CD4-positive, alpha-beta T cell (primary cell): Measurements from ENCODE around the gene ADGRG3. TPM values are rescaled to one million over a fixed set of nuclear protein-coding genes. Genes with fewer than 3 reads are reported as not detected.
A peak's percentile ranks its signal among the peaks of the same experiment; 100 is the strongest.

Experiments used
- ATAC-seq: fragments of 200-7000 bp; cut with Tn5 transposase; one replicate; pipeline ENCODE4 v1.10.0; 2022; ENCODE audit warnings: mild to moderate bottlenecking; ENCODE audit not compliant: poor library complexity
- CTCF ChIA-PET: fragments of 350-600 bp; sonication (Branson Sonifier 250); formaldehyde crosslinking; loops from one replicate; lab custom pipeline; 2021; ENCODE audit warnings: antibody characterized with exemption, inconsistent platforms; lab: Charles Lee
- POLR2A ChIA-PET: fragments of 350-600 bp; sonication (Branson Sonifier 250); formaldehyde crosslinking; loops from one replicate; lab custom pipeline; 2021; ENCODE audit warnings: antibody characterized with exemption, inconsistent platforms; lab: Charles Lee
- DNase-seq, 14 experiments: peaks; one replicate each; pipeline ENCODE4 v3.0.0-alpha.2; 2013 to 2020; ENCODE audit warnings: mixed read lengths in 2 of 14
- H3K27ac ChIP-seq, 2 donors: one replicate each; pipeline versions ENCODE4 v1.5.1 to v1.7.0; 2013; ENCODE audit warnings: low read length in 2 of 2, low read depth in 1 of 2, mild to moderate bottlenecking in 1 of 2
- H3K27me3 ChIP-seq, 2 experiments: 1 replicate in 1 of 2; 2 replicates in 1 of 2; pipeline versions ENCODE4 v1.6.1 to v1.7.0; 2013; ENCODE audit warnings: low read length in 2 of 2, control low read depth in 1 of 2, mild to moderate bottlenecking in 1 of 2, moderate library complexity in 1 of 2; ENCODE audit not compliant: insufficient read depth in 2 of 2, control insufficient read depth in 1 of 2
- H3K36me3 ChIP-seq: one replicate; pipeline ENCODE4 v1.6.1; 2013; ENCODE audit warnings: low read length, control low read depth; ENCODE audit not compliant: insufficient read depth
- H3K4me1 ChIP-seq: one replicate; pipeline ENCODE4 v1.6.1; 2013; ENCODE audit warnings: low read length, control low read depth; ENCODE audit not compliant: insufficient read depth
- H3K4me3 ChIP-seq: one replicate; pipeline ENCODE4 v1.5.1; 2013; ENCODE audit warnings: mild to moderate bottlenecking, low read length, moderate library complexity
- H3K9me3 ChIP-seq, 2 experiments: 1 replicate in 1 of 2; 2 replicates in 1 of 2; pipeline versions ENCODE4 v1.6.1 to v1.7.0; 2013; ENCODE audit warnings: low read length in 2 of 2, mild to moderate bottlenecking in 2 of 2, control low read depth in 1 of 2, moderate library complexity in 1 of 2; ENCODE audit not compliant: control insufficient read depth in 1 of 2, insufficient read depth in 1 of 2
- H3K27ac Mint-ChIP-seq: one replicate; pipeline ENCODE4 v1.8.0; 2020; ENCODE audit warnings: mixed read lengths
- H3K27me3 Mint-ChIP-seq: one replicate; pipeline ENCODE4 v1.8.0; 2021; ENCODE audit warnings: mixed read lengths
- H3K36me3 Mint-ChIP-seq: one replicate; pipeline ENCODE4 v1.8.0; 2021; ENCODE audit warnings: low read depth, mixed read lengths
- H3K4me1 Mint-ChIP-seq: one replicate; pipeline ENCODE4 v1.8.0; 2021; ENCODE audit warnings: low read depth, mixed read lengths
- H3K4me3 Mint-ChIP-seq: one replicate; pipeline ENCODE4 v1.8.0; 2020; ENCODE audit warnings: mild to moderate bottlenecking, mixed read lengths
- H3K9me3 Mint-ChIP-seq: one replicate; pipeline ENCODE4 v1.8.0; 2020; ENCODE audit warnings: mixed read lengths
- intact Hi-C, 2 experiments: fragments of 100-400 bp; cut with DNase I in 1 of 2; cut with micrococcal nuclease in 1 of 2; formaldehyde crosslinking; loops; one replicate each; pipeline versions ENCODE4 v1.15.1 to v1.9.0; 2023 to 2025; cut with DNase I, micrococcal nuclease
- total RNA-seq, 174 experiments: library from RNA in 2 of 174; stranded (reverse) in 2 of 174; gene quantifications; one replicate each; pipeline ENCODE4 v1.2.3 and lab custom pipeline; 2021 to 2026
- TF ChIP-seq, protein P1 (sequence below): fragments of 200-600 bp; IDR thresholded peaks from one replicate; pipeline ENCODE4 v1.8.0; 2022; ENCODE audit warnings: antibody characterized with exemption, mild to moderate bottlenecking

Gene ADGRG3
- total RNA-seq, 2 experiments from 2014 or later = 0.28 TPM; not detected in 1

DNA sequence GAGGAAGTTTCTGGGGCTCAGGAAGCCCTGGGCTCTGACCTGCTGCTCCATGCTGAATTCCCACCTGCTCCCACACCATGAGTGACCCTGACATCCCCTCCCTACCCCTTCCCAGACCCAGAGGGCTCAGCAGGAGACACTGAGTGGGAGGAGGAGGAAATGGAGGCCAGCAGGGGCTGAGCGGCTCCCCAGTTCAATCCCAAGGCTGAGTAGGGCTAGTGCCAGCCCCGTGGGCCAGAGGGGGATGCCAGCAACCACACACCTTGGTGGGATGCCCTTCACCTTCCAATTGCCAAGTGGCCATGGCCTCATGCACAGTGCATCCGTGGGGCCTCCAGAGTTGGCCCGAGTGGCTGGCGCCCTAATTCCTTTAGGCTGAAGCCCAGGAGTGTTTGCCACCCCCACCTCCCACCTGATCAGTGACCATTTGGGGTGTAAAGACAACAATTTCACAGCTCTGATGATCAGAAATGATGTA lies 1.0 kb upstream of the ADGRG3 start:
- Mint-ChIP-seq H3K27me3 (no peaks in the 10 kb centered on the region), H3K4me1 (no peaks in the 10 kb centered on the region), H3K4me3 (no peak overlapping the region), H3K27ac (no peak overlapping the region), H3K9me3 (no peaks in the 10 kb centered on the region), H3K36me3 (no peaks in the 10 kb centered on the region)
- ChIA-PET POLR2A (no interaction called here), CTCF (no interaction called here)
- DNase-seq = no peak
- no peak for ATAC-seq
- Histone ChIP-seq H3K4me3 (no peak overlapping the region), H3K27me3 (peaks cover 0 to 3% of the 10 kb centered on the region in 2 experiments), H3K4me1 (peaks cover 7% of the 10 kb centered on the region), H3K36me3 (no peaks in the 10 kb centered on the region), H3K9me3 (no peaks in the 10 kb centered on the region), H3K27ac (no peak overlapping the region)
- TF ChIP-seq, protein P1, sequence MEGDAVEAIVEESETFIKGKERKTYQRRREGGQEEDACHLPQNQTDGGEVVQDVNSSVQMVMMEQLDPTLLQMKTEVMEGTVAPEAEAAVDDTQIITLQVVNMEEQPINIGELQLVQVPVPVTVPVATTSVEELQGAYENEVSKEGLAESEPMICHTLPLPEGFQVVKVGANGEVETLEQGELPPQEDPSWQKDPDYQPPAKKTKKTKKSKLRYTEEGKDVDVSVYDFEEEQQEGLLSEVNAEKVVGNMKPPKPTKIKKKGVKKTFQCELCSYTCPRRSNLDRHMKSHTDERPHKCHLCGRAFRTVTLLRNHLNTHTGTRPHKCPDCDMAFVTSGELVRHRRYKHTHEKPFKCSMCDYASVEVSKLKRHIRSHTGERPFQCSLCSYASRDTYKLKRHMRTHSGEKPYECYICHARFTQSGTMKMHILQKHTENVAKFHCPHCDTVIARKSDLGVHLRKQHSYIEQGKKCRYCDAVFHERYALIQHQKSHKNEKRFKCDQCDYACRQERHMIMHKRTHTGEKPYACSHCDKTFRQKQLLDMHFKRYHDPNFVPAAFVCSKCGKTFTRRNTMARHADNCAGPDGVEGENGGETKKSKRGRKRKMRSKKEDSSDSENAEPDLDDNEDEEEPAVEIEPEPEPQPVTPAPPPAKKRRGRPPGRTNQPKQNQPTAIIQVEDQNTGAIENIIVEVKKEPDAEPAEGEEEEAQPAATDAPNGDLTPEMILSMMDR = no peak
- intact Hi-C loops = no loop called here

GRCh38 chr16:57667526-57668262 lies 412 bp upstream of the ADGRG3 start:
- Mint-ChIP-seq H3K36me3 (no peaks in the 10 kb centered on the region), H3K27me3 (no peaks in the 10 kb centered on the region), H3K4me1 (no peaks in the 10 kb centered on the region), H3K9me3 (no peaks in the 10 kb centered on the region), H3K27ac (no peak overlapping the region), H3K4me3 (no peak overlapping the region)
- DNase-seq = peak in 3 of 14 experiments; percentile 27 to 70 (median 66)
- ATAC-seq = no peak
- TF ChIP-seq, protein P1 = no peak
- H3K4me1 ChIP-seq = peaks cover 7% of the 10 kb centered on the region
- no peak overlapping the region for H3K27ac ChIP-seq
- ChIA-PET CTCF (no interaction called here), POLR2A (no interaction called here)
- no peaks in the 10 kb centered on the region for H3K36me3 ChIP-seq
- no peak overlapping the region for H3K4me3 ChIP-seq
- H3K27me3 ChIP-seq = peaks cover 0 to 3% of the 10 kb centered on the region in 2 experiments
- H3K9me3 ChIP-seq = no peaks in the 10 kb centered on the region
- intact Hi-C loops = no loop called here

- no peak overlapping the region for H3K27ac Mint-ChIP-seq
- Histone ChIP-seq H3K27me3 (peaks cover 0 to 3% of the 10 kb centered on the region in 2 experiments), H3K36me3 (no peaks in the 10 kb centered on the region), H3K9me3 (no peaks in the 10 kb centered on the region), H3K4me1 (peaks cover 7% of the 10 kb centered on the region), H3K27ac (no peak overlapping the region), H3K4me3 (no peak overlapping the region)
- DNase-seq (no peak), ATAC-seq (no peak)
- no peaks in the 10 kb centered on the region for H3K9me3 Mint-ChIP-seq
- no peaks in the 10 kb centered on the region for H3K36me3 Mint-ChIP-seq
- H3K4me1 Mint-ChIP-seq = no peaks in the 10 kb centered on the region
- intact Hi-C loops = no loop called here
- H3K27me3 Mint-ChIP-seq = no peaks in the 10 kb centered on the region
- CTCF ChIA-PET = no interaction called here
- H3K4me3 Mint-ChIP-seq = no peak overlapping the region
- POLR2A ChIA-PET = no interaction called here
- TF ChIP-seq, protein P1 = no peak
These were observed 747 bp downstream of the ADGRG3 start for GRCh38 chr16:57668630-57669475.
